ENCODE data around the gene SLC2A10.

SLC2A10 gene

DNA sequence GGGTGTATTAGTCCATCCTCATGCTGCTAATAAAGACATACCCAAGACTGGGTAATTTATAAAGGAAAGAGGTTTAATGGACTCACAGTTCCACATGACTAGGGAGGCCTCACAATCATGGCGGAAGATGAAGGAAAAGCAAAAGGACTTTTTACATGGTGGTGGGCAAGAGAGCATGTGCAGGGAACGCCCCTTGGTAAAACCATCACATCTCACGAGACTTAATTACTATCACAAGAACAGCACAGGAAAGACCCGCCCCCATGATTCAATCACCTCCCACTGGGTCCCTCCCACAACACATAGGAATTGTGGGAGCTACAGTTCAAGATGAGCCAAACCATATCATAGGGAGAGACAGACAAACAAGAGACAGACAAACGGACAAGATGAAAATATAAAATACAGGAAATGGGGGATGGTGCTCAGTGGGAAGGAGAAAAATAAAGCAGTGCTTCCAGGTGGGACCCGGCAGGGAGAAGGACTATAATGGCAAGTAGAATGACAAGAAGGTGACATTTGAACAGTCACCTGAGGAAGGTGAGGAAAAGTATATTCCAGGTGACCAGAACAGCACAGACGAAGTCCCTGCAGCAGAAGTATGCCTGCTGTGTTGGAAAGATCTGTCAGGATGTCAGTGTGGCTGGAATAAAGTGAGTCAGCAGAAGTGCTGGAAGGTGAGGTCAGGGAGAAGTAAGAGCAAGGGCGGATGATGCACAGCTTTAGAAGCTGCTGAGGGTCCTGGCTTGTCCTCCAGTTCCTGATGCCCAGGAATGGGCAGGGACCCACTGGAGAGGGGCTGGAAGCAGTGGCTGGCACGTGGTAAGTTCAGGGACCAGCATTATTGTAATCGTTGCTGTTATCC is 61.1 kb downstream of the SLC2A10 start:
- DNase-seq (ENCODE audit: low read depth): no peak

GRCh38 chr20:46771195-46771588 is 61.7 kb downstream of the SLC2A10 start:
- DNase-seq (ENCODE audit: low read depth): no peak

- DNase-seq (ENCODE audit: low read depth): peak; percentile 12
These were observed 63.5 kb downstream of the SLC2A10 start for GRCh38 chr20:46772901-46773300.

DNA sequence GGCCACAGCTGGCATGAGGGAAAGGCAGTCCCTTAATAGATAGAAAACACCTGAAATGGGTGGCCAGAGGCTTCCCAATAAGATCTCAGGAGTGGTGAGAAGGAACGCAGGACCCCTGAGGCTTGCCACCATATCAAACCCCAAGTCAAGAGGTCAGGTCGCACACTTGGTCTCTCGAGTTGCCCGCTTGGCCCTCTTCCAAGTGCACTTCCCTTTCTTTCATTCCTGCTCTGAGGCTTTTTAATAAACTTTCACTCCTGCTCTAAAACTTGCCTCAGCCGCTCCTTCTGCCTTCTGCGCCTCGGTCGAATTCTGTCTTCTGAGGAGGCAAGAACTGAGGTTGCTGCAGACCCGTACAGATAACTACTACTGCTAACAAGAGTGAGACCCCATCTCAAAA is 64.2 kb downstream of the SLC2A10 start:
- no peak for DNase-seq (ENCODE audit: low read depth)

DNA sequence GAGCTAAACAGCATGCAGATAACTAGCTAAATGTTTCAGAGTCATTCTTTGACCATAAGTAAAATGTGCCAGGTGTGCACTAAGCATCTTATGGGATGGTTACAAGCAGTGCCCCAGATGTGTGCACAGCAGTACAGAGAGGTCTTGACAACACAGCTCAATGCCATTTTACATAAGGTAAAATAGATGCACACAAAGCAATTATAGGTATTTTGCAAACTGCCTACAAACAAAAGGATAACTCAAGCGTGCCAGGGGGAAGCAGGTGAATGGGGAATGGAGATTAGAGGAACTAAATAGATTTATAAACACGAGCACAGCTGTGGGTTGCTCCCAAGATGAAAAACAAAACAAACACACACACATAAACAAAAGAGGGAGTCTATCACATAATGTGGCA is 64.8 kb downstream of the SLC2A10 start:
- DNase-seq (ENCODE audit: low read depth): no peak

DNA sequence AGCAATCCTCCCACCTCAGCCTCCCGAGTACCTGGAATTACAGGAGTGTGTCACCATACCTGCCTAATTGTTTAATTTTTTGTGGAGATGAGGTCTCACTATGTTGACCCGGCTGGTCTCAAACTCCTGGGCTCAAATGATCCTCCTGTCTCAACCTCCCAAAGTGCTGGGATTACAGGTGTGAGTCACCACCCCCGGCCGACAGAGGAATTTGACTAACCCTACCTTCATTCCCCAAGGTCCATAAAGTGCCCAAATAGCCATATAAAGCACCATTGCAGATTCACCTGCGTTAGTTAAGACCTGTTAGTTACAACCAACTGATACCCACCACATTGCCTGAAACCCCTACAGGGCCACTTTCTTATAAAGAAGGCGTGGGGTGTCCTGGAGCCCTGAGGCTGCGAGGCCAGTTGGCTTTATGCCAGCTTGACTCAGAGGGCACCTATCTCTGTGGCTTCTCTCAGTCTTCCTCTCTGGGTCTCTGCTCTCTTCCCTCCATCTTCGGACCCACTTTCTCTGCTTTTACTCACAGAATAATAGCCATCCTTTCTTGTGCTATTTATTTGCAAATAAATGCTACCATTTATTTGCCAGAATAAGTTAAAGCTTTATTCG is 65.6 kb downstream of the SLC2A10 start:
- no peak for DNase-seq (ENCODE audit: low read depth)

DNA sequence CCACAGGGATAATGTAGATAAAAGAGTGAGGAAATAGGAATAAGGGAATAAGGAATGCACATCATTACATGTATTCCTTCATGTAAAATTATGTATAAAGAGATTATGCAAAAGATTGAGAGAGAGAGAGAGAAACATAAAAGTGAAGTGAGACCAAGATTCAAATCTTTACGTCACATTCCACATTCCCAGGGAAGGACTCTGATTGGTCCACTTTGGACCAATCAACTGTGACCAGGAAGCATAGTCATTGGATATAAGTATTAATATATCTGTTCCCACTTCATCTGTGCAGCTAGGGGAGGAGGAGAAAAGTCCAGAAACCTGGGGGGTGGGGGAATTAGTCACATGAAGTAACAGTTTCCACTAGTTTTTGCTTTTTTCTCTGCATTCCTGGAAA is 66.4 kb downstream of the SLC2A10 start:
- DNase-seq (ENCODE audit: low read depth): no peak

DNA sequence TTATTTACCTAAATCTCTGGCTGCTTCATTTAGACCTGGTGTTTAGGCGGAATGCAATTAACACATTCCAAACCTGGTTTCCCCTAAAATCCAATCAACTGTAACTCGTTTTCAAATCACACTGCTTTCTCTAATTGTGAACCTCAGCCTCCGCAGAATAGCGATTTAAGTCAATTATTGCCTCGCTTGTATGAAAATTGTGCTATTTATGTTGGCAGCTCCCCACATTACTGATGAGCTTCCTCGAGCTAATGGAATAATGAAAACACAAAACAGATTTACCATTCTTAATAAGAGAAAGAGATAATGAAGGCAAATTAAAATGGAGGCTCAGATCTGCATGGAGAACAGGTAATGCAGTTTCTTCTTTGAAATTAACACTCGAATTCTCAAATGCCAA is 67.9 kb downstream of the SLC2A10 start:
- DNase-seq (ENCODE audit: low read depth): no peak

GRCh38 chr20:46779831-46780230 is 70.4 kb downstream of the SLC2A10 start:
- no peak for DNase-seq (ENCODE audit: low read depth)

GRCh38 chr20:46784436-46785127 is 75.1 kb downstream of the SLC2A10 start:
- peak; percentile 70 for DNase-seq (ENCODE audit: low read depth)

All from EH (cell line).